H54 (cell line): Measurements from ENCODE around the gene TBC1D2B.

Experiments
- DNase-seq: peaks from one replicate; pipeline ENCODE4 v3.0.0; 2011; ENCODE audit warnings: low spot score, mixed read lengths; ENCODE audit not compliant: insufficient read length
- FAIRE-seq: peaks from 3 replicates; lab custom pipeline; 2011; peaks lifted over from hg19 to GRCh38; lab: Jason Lieb, UNC
- POLR2A ChIP-seq: IDR thresholded peaks from 2 replicates; pipeline ENCODE4 v1.6.1; 2011; ENCODE audit warnings: low read depth, mild to moderate bottlenecking, low read length

The TBC1D2B gene

DNA sequence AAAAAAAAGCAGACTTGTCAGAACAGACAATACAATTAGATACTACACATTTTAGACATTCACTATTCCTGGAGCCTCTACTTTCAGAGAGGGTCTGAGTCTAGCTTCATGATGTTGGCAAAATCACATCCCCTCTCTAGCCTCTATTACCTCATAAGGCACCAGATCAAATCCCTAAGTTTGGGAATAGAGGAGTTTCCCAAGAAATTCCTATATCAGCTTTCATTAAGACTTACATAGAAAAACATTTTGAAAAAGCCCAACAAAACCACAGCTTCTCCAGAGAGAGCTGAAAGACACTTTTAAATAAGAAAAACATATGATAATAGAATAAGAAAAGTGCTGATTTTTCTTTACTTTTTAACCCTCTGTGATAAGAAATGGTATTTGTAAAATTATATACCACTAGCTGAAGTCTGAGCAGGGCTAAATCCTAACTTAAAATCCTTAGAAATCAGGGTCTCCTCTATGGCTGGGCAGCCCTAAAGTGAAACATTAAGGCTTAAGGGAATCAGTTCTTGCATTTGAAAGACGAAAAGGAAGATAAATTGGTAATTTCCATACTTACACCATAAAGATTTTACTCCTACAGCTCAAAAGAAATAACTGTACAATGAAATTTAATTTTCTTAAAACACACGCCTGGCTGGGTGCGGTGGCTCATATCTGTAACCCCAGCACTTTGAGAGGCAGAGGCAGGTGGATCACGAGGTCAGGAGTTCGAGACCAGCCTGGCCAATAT lies 4.3 kb downstream of the TBC1D2B start:
- TF ChIP-seq POLR2A: no peak
- DNase-seq: no peak
- no peak for FAIRE-seq

DNA sequence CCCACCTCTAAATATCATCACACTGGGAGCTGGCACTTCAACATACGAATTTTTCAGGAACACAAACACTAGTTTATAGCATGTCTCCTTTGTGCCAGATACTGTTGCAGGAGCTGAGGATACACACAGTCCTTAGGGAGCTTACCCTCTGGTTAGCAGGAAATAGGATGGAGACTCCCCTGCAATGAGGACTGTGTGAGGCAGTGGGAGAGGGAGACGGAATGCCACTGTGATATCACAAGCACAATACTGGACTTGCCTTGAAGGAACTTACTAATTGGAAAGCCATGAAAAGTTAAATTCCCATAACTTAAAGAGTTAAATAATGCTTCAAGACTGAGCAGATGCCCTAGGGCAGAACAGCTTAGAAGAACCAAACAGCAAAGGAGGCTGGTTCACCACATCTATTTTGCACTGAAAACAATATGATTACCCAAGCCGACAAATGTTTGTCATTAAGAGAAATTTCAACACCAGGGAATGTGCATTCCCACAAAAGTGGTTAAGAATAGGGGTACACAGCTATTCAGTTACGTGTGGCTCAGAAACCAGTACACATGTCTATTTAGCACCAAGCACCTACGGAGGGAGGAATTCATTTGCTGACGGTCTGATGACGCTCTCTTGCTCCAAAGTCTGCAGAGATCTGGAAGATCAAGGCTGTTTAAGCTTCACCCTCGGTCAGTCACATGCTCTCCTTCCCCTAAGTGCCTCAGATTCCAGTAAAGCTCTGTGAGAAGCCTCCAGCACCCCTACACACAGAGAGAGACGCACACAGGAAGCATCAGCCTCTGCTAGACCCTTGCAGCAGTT lies 5.2 kb downstream of the TBC1D2B start:
- FAIRE-seq (no peak), DNase-seq (no peak)
- TF ChIP-seq POLR2A: no peak

DNA sequence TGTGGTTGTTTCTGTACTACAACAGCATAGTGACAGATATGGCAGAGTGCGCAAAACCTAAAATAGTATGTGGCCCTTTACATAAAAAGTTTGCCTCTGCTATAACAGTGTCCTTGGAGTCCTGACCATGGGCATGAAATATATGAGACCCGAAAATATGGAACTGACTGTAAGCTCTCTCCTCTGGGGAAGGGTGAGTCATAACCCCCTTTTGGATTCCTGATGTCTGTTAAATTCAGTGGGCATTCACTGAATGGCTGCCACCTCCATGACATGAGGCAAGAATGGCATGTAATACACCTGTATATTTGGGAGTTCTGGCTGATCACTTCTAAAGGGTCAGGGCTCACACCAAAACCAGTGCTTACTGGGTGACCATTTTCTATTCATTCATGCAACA lies 6.1 kb downstream of the TBC1D2B start:
- no peak for DNase-seq
- no peak for TF ChIP-seq POLR2A
- no peak for FAIRE-seq

DNA sequence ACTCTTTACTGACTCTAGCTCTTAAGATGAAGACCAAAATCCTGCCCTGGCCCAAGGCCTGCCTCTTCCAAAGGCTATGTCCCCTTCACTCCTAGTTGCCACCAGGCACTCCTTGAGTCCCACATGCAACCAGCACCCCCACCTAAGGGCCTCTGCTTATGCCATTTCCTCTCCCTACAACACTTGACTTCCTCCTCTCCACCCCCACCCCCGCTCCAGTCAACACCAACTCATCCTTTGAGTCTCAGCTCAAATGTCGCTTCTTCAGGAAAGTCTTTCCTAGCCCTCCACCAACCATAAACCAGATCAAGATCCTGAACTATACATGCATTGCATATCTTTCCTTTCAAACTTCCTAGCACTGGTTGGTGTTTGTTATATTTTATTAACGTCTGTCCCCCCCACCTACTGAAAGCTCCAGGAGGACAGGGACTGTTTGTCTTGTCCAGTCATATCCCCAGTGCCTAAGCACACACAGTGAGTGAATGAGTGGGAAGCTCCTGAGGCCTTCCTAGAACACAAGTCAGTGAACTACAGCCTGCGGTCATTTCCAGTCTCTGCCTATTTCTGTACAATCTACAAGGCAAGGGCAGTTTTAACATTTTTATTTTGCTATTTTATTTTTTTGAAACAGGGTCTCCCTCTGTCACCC lies 7.3 kb downstream of the TBC1D2B start:
- DNase-seq: no peak
- no peak for TF ChIP-seq POLR2A

DNA sequence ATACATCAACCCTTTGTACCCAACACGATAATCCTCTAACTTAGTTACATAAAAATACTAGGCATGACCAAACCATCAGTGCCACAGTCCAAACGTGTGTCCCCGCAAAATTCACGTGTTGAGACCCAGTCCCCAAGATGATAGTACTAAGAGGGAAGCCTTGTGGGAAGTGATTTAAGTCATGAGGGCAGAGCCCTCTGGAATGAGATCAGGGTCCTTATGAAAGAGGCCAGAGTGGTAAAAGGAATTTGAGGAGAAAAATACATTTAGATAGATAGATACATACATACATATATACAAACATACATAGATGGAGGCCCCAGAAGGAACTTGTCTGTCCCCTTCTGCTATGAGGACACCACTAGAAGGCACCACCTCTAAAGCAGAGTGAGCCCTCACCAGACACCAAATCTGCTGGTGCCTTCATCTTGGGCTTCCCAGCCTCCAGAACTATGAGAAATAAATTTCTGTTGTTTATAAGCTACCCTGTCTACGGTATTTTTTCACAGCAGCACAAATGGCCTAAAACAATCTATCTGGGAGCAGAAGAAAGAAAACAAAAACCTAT lies 8.0 kb downstream of the TBC1D2B start:
- TF ChIP-seq POLR2A: no peak
- DNase-seq (no peak), FAIRE-seq (no peak)

More for the DNA sequence above, 7.3 kb downstream of the TBC1D2B start:
- FAIRE-seq: no peak

DNA sequence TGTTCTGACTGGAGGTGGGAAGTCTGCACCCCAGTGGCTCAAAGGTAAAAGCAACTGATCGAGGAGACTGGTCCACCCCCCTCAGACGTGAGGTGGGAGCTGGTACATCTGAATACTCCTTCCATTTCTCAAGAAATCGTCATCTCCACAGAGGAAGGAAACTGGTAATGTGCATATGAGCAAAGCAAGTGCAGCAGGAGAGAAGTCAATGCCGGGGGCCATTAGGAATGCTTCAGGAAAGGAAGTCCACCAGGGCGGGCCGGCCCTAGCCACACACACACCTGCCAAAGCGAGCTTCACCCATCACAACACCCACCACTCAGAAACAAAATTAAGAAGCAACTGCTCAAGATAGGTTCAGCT lies 8.5 kb downstream of the TBC1D2B start:
- FAIRE-seq (no peak), DNase-seq (no peak)
- no peak for TF ChIP-seq POLR2A

DNA sequence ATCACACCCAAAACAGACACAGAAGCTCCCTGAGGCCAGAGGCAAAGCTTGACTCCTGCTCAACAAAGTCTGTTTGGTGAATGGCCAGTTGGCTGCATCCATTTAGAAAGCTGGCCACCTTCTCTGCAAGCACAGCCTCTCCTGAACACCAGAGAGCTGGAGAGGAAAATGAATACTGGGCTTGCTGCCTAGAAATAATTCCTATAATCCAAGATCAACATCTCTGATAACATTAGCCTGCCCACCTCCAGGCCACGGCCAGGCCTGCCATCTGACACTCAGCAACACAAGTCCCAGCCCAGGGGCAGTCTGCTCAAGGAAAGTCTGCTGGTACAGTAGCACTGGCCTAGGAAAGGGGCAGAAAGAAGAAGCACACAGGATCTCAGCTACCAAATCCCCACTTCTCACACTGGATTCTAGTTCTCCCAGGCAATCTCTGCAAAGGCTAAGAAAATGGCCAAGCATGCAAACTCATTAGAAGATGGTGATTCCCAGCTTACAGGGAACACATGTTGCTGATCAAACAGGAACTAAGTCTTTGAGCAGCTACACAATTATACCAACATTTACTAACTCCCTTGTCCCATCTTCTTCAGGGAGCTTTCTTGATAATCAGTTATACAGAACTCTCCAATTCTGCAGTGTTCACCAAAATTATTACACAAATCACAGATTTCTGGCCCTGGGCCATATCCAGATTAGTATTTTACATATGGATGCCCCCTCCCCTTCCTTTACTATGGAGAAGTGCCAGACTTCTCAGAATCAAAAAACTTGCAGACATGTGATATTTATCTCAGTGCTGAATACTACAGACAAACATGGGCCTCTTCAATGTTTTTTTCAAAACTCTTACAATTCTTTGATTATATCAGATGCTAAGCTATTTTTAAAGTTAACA lies 9.9 kb downstream of the TBC1D2B start:
- FAIRE-seq (no peak), DNase-seq (no peak)
- TF ChIP-seq POLR2A: no peak

DNA sequence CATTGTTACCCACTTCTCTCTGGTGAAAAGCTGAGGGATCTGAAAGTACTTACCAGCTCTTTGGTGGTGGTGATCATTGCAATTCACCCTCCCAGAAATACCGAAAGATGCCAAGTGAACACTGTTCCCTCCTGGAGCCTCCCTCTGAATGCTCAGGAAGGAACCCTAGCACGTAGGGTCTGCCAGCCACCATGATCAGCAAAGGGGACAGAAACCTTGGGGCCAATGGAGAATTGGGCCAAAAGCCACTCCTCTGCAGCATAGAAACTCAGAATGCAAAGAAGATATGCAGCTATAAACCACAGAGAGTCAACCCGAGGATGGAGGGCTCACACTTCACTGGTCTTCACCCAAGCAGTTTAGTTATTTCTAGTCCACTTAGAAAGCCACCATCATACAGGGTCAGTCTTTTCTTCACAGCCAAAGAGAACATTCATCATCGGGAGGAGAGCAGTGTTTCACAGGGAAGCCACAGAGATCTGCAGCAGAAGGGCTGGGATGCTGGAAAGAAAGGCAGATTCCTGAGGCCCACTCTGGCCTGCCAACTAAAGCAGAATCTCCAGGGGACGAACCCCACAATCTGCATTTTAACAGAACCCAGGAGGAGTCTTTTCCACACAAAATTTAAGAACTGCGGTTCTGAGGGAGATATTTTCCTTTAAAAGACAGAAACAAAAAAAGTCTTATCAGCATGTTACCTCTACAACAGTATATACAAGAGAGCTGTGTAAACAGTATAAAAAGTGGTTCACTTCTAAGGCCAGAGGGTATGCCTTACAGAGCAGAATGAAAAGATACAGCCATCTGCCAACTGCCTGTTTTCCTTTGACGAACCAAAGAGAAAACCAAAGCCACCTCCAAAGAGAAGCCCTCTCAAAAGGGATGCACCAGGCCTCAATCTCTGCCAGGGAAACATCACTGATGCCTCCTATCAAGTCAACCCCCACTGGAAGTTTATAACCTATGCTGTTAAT lies 11.3 kb downstream of the TBC1D2B start:
- FAIRE-seq (no peak), DNase-seq (no peak)
- TF ChIP-seq POLR2A: no peak

DNA sequence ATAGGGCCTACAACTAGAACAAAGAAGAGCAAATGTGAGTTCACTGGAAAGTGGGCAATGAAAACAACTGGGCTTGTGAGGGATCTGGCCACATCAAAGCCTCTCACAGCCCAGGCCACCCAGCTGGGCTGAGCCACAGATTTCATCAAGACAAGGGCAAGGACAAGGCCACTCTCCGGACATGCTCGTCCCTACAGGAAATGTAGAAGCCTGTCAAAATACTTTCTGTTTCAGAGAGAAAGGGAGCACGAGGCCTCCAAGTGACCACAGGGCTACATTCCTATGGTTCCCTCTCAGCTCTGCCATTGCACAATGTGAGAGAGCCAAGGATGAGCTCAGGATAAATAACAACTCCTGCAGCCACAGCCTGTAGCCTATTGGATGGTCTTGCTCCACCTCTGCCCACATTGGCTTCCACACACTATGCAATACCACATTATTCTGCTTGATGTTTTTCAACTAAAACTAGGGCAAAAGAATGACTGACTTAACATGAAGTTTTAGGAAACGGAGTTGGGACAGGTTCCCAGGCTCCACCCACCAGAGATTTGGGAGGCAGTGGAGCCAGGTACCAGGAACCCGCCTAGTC lies 12.1 kb downstream of the TBC1D2B start:
- no peak for TF ChIP-seq POLR2A
- FAIRE-seq (peak; percentile 20), DNase-seq (peak; percentile 52)

DNA sequence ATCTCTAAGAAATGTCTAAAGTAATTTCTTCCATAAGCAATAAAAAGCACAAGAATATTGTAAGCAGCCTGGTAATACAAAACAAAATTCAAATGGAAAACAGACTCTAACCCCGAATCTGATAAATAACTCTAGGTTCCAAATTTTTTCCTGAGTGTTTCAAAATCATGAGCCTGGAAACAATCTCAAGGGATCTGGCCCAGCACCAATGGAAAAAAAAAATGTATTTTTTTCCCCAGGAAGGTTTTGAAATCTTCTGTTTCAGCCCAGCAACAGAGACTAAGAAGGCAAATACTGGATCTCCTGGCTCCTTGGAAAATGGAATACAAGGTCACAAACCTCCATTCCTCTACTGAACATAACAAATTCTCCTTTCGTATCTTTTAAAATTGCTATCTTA lies 13.0 kb downstream of the TBC1D2B start:
- no peak for TF ChIP-seq POLR2A
- FAIRE-seq (no peak), DNase-seq (no peak)

DNA sequence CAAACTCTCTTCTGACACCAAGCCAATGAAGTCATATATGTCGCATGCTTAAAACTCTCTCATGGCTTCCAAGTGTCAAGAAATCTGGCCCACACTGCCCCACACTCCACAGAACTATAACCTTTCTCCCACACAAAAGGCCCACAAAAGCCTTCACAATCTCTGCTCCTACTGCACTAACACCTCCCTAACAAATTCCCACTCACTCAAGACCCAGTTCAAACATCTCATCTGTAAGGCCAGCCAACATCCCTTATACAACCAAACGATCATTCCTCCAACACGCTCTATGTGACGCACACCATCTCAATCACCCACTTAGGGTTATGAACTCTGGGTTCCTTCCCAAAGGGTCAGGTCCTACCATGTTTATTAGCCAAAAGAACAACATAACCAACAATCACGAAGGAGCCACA lies 13.5 kb downstream of the TBC1D2B start:
- no peak for DNase-seq
- FAIRE-seq: no peak
- no peak for TF ChIP-seq POLR2A

DNA sequence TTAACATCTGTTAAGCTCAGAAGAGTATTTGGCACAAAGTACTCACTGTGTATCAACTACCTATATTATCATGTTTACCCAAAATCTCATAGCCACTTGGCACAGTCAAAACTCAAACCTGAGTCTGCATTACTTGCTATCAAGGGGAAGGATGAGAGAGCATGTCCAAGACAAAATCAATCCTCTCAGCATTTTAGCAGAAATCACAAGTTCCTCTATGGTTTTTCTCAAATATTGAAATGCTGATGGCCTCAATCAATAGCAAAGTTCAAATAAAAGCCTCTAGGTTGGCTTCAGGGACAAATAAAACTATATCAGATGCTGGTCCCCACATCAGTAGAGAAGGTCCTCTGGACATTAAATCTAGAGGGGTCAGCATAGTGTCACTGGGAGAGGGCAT lies 14.3 kb downstream of the TBC1D2B start:
- DNase-seq (no peak), FAIRE-seq (no peak)
- no peak for TF ChIP-seq POLR2A
